Fibroblast of villous mesenchyme (primary cell): ENCODE data around the gene EXOSC9. TPM values are rescaled to one million over a fixed set of nuclear protein-coding genes. Genes with fewer than 3 reads are reported as not detected.

Experiments used
- DNase-seq: peaks from one replicate; pipeline ENCODE4 v3.0.0-alpha.2; 2010; ENCODE audit warnings: low read depth
- H3K4me3 ChIP-seq: 2 replicates; pipeline ENCODE4 v1.5.1; 2011; ENCODE audit warnings: low read depth, mild to moderate bottlenecking, low read length
- total RNA-seq: library from RNA; depleted of rRNA; stranded (reverse); fragments of >200 nt; gene quantifications from 2 replicates; pipeline ENCODE4 v1.2.3, GENCODE V29; 2012
- TF ChIP-seq, protein P1 (sequence below): IDR thresholded peaks from 2 replicates; pipeline ENCODE4 v1.5.1; 2012; ENCODE audit warnings: low read depth, mild to moderate bottlenecking, low read length; ENCODE audit not compliant: insufficient read depth

EXOSC9 gene
- total RNA-seq, 1 donor = 34.5 TPM

DNA sequence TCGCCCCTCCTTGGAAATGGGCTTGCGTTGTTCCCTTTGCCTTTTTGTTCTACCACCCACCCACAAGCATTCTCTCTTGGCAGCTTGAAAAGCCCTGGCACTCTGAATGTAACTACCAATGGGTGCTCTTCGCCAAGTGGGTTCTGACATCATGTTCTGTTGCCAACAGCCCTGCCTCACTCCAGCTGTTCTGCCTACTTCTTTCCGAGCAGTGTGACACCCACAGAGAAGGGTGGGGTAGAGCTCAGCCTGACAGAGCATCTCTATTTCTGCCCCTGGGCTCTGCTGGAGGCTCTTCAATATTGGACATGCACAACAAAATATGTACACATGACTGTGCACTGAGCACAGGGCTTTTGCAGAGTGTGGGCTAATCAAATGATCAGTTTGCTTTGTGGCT, 15.6 kb upstream of the EXOSC9 start:
- no peak for DNase-seq
- no peak overlapping the region for H3K4me3 ChIP-seq
- TF ChIP-seq, protein P1, sequence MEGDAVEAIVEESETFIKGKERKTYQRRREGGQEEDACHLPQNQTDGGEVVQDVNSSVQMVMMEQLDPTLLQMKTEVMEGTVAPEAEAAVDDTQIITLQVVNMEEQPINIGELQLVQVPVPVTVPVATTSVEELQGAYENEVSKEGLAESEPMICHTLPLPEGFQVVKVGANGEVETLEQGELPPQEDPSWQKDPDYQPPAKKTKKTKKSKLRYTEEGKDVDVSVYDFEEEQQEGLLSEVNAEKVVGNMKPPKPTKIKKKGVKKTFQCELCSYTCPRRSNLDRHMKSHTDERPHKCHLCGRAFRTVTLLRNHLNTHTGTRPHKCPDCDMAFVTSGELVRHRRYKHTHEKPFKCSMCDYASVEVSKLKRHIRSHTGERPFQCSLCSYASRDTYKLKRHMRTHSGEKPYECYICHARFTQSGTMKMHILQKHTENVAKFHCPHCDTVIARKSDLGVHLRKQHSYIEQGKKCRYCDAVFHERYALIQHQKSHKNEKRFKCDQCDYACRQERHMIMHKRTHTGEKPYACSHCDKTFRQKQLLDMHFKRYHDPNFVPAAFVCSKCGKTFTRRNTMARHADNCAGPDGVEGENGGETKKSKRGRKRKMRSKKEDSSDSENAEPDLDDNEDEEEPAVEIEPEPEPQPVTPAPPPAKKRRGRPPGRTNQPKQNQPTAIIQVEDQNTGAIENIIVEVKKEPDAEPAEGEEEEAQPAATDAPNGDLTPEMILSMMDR = no peak

- TF ChIP-seq, protein P1 = no peak
Observed at GRCh38 chr4:121786221-121786620, 14.9 kb upstream of the EXOSC9 start.

GRCh38 chr4:121788896-121789295, 12.2 kb upstream of the EXOSC9 start:
- DNase-seq = no peak
- H3K4me3 ChIP-seq = no peak overlapping the region
- TF ChIP-seq, protein P1 = no peak

More at GRCh38 chr4:121786221-121786620, 14.9 kb upstream of the EXOSC9 start:
- DNase-seq = no peak
- no peak overlapping the region for H3K4me3 ChIP-seq

- no peak overlapping the region for H3K4me3 ChIP-seq
- TF ChIP-seq, protein P1 = no peak
- no peak for DNase-seq
Observed at GRCh38 chr4:121789455-121789854, 11.7 kb upstream of the EXOSC9 start.

- H3K4me3 ChIP-seq = no peak overlapping the region
- TF ChIP-seq, protein P1 = no peak
- DNase-seq = peak; percentile 49
Observed at GRCh38 chr4:121789960-121790829, 10.9 kb upstream of the EXOSC9 start.

DNA sequence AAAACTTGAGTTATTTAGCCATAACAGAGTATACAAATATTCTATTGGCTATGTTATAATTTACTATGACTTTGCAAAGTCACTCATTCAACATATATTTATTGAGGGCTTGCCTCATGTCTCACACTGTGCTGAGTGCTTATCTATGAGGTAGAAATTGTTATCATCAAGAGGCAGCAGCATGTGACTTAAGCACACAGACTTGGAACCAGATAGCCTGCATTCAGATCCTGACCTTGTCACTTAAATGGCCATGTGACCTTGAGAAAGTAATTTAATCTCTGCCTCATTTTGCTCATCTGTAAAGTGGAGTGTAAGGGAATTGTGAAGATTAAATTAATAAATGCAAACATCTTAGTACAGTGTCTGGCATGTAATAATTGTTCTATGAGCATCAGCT, 10.1 kb upstream of the EXOSC9 start:
- H3K4me3 ChIP-seq = no peak overlapping the region
- TF ChIP-seq, protein P1 = no peak
- no peak for DNase-seq
